ENCODE measurements around the gene RASGRF1. TPM values are rescaled to one million over a fixed set of nuclear protein-coding genes. Genes with fewer than 3 reads are reported as not detected.

RASGRF1 gene
- total RNA-seq, 1 donor from 2014 or later, result 0.48 TPM

DNA sequence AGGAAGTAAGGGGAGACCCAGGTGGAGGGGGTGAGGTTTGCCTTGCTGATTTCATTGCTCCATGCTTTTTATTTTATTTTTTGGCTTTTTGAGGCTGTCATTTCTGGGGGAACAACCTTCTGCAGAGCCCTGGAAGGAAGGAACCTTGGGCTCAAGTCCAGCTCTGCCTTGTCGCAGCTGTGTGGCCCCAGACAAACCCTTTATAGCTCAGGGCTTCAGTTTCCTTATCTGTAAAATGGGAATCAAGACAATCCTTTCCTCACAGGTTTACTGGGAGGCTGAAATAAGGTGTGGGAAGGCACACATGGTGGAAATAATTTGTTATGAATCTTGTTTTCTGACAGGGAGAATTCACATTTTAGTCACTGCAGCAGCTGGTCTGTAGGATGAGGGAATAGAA lies 100.3 kb downstream of the RASGRF1 start:
- Mint-ChIP-seq H3K4me3 (ENCODE audit: unreplicated experiment) (no peak overlapping the region), H3K27me3 (ENCODE audit: unreplicated experiment) (no peaks in the 10 kb centered on the region), H3K27ac (ENCODE audit: unreplicated experiment) (no peak overlapping the region), H3K9me3 (ENCODE audit: unreplicated experiment) (no peaks in the 10 kb centered on the region), H3K36me3 (ENCODE audit: unreplicated experiment) (no peaks in the 10 kb centered on the region), H3K4me1 (ENCODE audit: unreplicated experiment) (peaks cover 28% of the 10 kb centered on the region)
- TF ChIP-seq CTCF (IDR thresholded peaks at IDR 0.05), result no peak
- DNase-seq (ENCODE audit: extremely low spot score, unreplicated experiment), result no peak

DNA sequence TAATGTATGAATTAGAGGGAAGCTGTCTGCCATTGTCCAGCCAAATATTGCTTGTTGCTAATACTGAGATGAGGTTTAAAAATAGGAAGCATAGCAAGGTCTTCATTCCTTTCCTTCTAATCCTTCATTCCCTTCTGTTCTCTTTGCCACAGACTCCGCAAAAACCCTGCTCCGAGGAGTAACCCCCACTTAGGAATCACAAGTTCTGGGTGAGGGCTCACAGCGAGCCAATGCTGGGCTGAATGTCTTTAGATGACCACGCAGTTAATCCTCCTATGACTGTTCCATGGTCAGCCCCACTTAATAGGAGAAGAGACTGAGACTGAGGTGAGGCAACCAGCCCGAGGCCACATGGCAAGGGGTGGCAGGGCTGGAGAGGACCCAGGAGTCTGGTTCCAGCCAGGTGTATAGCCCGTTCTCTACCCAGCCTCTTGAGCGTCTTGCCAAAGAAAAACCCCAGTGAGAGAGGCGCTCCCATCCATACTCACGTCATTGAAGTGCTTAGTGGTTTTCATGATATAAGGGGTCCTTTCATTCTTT lies 100.8 kb downstream of the RASGRF1 start:
- TF ChIP-seq CTCF (IDR thresholded peaks at IDR 0.05), result no peak
- DNase-seq (ENCODE audit: extremely low spot score, unreplicated experiment), result no peak
- Mint-ChIP-seq H3K27ac (ENCODE audit: unreplicated experiment) (peak overlapping the region; percentile 60), H3K4me3 (ENCODE audit: unreplicated experiment) (no peak overlapping the region), H3K4me1 (ENCODE audit: unreplicated experiment) (peaks cover 28% of the 10 kb centered on the region), H3K27me3 (ENCODE audit: unreplicated experiment) (no peaks in the 10 kb centered on the region), H3K9me3 (ENCODE audit: unreplicated experiment) (no peaks in the 10 kb centered on the region), H3K36me3 (ENCODE audit: unreplicated experiment) (no peaks in the 10 kb centered on the region)

DNA sequence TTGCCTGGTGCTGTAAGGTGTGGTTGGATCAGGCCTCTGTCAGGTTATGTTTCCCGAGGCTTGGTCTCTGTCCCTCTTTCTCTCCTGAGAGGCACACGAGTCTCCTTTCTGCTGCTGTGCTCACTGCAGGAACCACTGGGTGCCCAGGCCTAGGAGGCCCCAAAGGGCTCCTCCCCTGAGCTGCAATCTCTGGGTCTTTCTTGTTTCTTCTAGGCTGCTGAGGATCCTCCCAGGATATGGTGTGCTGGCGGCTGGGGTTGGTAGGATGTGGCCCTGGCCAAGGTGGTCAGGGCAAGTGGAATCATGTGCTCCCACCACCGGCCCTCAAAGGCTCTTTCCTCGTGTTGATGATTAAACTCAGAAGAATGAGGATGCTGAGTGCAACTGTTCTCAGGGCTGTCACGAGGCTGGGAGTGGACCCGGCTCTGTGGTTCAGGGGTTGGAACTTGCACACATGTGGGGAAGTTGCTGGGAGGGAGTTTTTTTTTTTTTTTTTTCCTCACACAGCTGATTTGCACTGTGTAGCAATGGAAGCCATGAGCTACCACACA lies 102.1 kb downstream of the RASGRF1 start:
- TF ChIP-seq CTCF (IDR thresholded peaks at IDR 0.05), result no peak
- no peaks in the 10 kb centered on the region for H3K27me3 Mint-ChIP-seq (ENCODE audit: unreplicated experiment)
- H3K4me3 Mint-ChIP-seq (ENCODE audit: unreplicated experiment), result no peak overlapping the region
- peak overlapping the region; percentile 96 for H3K27ac Mint-ChIP-seq (ENCODE audit: unreplicated experiment)
- peaks cover 28% of the 10 kb centered on the region for H3K4me1 Mint-ChIP-seq (ENCODE audit: unreplicated experiment)
- no peaks in the 10 kb centered on the region for H3K9me3 Mint-ChIP-seq (ENCODE audit: unreplicated experiment)
- no peaks in the 10 kb centered on the region for H3K36me3 Mint-ChIP-seq (ENCODE audit: unreplicated experiment)
- peak; percentile 93 for DNase-seq (ENCODE audit: extremely low spot score, unreplicated experiment)

- H3K36me3 Mint-ChIP-seq (ENCODE audit: unreplicated experiment), result no peaks in the 10 kb centered on the region
- H3K9me3 Mint-ChIP-seq (ENCODE audit: unreplicated experiment), result no peaks in the 10 kb centered on the region
- H3K4me1 Mint-ChIP-seq (ENCODE audit: unreplicated experiment), result peaks cover 28% of the 10 kb centered on the region
- DNase-seq (ENCODE audit: extremely low spot score, unreplicated experiment), result no peak
- no peak for TF ChIP-seq CTCF (IDR thresholded peaks at IDR 0.05)
- H3K4me3 Mint-ChIP-seq (ENCODE audit: unreplicated experiment), result no peak overlapping the region
- no peaks in the 10 kb centered on the region for H3K27me3 Mint-ChIP-seq (ENCODE audit: unreplicated experiment)
- H3K27ac Mint-ChIP-seq (ENCODE audit: unreplicated experiment), result peak overlapping the region; percentile 96
These were observed 102.8 kb downstream of the RASGRF1 start for GRCh38 chr15:78987556-78988360.

DNA sequence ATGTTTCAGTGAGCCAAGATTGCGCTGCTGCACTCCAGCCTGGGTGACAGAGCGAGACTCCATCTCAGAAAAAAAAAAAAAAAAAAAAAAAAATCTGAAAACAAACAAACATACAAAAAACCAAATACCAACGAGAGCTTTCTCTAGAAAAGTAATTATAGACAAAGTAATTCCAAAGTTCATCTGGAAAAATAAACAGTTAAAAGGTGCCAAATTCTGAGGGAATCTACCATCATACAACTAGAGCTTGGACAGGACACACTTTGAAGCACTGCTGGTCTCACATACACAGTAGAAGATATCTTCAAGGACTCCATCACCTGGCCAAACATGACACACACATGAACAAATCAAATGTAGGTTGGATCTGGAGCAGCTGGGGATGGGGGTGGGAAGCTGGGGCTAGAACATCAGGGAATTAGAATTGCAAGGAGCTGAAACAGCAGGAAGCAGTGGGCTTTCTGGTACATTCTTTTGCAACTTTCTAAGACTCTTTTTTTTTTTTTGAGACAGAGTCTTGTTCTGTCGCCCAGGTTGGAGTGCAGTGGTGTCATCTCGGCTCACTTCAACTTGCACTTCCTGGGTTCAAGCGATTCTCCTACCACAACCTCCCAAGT lies 104.6 kb downstream of the RASGRF1 start:
- no peaks in the 10 kb centered on the region for H3K36me3 Mint-ChIP-seq (ENCODE audit: unreplicated experiment)
- H3K4me1 Mint-ChIP-seq (ENCODE audit: unreplicated experiment), result peaks cover 25% of the 10 kb centered on the region
- no peak for DNase-seq (ENCODE audit: extremely low spot score, unreplicated experiment)
- H3K27ac Mint-ChIP-seq (ENCODE audit: unreplicated experiment), result no peak overlapping the region
- no peaks in the 10 kb centered on the region for H3K27me3 Mint-ChIP-seq (ENCODE audit: unreplicated experiment)
- no peak overlapping the region for H3K4me3 Mint-ChIP-seq (ENCODE audit: unreplicated experiment)
- H3K9me3 Mint-ChIP-seq (ENCODE audit: unreplicated experiment), result no peaks in the 10 kb centered on the region
- no peak for TF ChIP-seq CTCF (IDR thresholded peaks at IDR 0.05)
